ENCODE results near the gene CDCP2.
A peak's percentile ranks its signal among the peaks of the same experiment; 100 is the strongest.

CDCP2 gene

GRCh38 chr1:54136963-54137533 lies 15.8 kb downstream of the CDCP2 start:
- Histone ChIP-seq H3K27ac (peak overlapping the region; percentile 76; the same call in 1 of the 2 replicates), H3K4me3 (peak overlapping the region; percentile 52; the same call in 1 of the 2 replicates), H3K36me3 (ENCODE audit: insufficient read depth, low read length) (no peaks in the 10 kb centered on the region), H3K9ac (ENCODE audit: insufficient read length) (no peak overlapping the region), H3K9me3 (ENCODE audit: low read depth, low read length) (no peaks in the 10 kb centered on the region)
- TF ChIP-seq EZH2 (IDR thresholded peaks at IDR 0.05) (no peak), POLR2AphosphoS5 (IDR thresholded peaks at IDR 0.05; ENCODE audit: borderline replicate concordance, low read depth, low read length) (no peak), FOXP2 (optimal IDR thresholded peaks at IDR 0.05; ENCODE audit: control extremely low read depth, extremely low read length, insufficient read depth) (no peak)
- no peak for DNase-seq (ENCODE audit: low read depth, low spot score)

DNA sequence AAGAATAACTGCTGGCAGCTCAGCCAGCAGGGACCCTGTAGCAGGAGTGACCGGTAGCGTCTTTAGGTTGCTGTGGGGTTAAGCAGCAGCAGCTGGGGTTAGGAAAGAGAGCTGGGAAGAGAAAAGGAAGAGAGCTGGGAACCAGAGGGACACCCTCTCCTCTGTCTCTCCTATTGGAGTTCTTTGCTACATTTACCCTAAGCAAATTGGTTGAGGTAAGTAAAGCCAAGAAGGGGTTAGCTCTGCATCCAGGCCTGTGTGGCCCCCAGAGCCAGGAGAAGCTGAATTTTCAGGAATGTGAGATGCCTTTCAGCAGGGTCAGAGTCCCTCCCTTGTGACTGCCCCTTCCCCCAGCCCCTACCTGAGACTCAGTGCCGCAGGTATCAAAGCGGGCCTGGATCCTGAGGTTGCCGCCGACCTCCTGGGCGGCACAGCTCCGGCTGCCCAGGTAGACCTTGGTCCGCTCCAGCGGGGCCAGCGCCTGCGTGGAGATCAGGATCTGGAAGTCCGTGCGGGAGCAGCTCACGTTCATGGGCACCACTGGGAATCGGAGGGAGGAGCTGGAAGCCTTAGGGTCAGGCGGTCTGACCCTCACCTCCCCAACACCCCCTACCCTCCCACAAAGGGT lies 16.4 kb downstream of the CDCP2 start:
- TF ChIP-seq EZH2 (IDR thresholded peaks at IDR 0.05) = no peak
- H3K4me3 ChIP-seq = no peak overlapping the region
- no peaks in the 10 kb centered on the region for H3K9me3 ChIP-seq (ENCODE audit: low read depth, low read length)
- H3K36me3 ChIP-seq (ENCODE audit: insufficient read depth, low read length) = no peaks in the 10 kb centered on the region
- no peak for DNase-seq (ENCODE audit: low read depth, low spot score)
- no peak overlapping the region for H3K9ac ChIP-seq (ENCODE audit: insufficient read length)
- 0 out of 2 replicates have a peak overlapping the region, but pooled peaks have one; percentile 5 for H3K27ac ChIP-seq

- peak overlapping the region; percentile 48 for H3K9ac ChIP-seq (ENCODE audit: insufficient read length)
- no peaks in the 10 kb centered on the region for H3K36me3 ChIP-seq (ENCODE audit: insufficient read depth, low read length)
- H3K9me3 ChIP-seq (ENCODE audit: low read depth, low read length) = no peaks in the 10 kb centered on the region
- DNase-seq (ENCODE audit: low read depth, low spot score) = no peak
- H3K4me3 ChIP-seq = no peak overlapping the region
- no peak for TF ChIP-seq EZH2 (IDR thresholded peaks at IDR 0.05)
- TF ChIP-seq POLR2AphosphoS5 (IDR thresholded peaks at IDR 0.05; ENCODE audit: borderline replicate concordance, low read depth, low read length) = no peak
- TF ChIP-seq FOXP2 (optimal IDR thresholded peaks at IDR 0.05; ENCODE audit: control extremely low read depth, extremely low read length, insufficient read depth) = no peak
- H3K27ac ChIP-seq = 0 out of 2 replicates have a peak overlapping the region, but pooled peaks have one; percentile 5
Observed at GRCh38 chr1:54135436-54136120, 17.2 kb downstream of the CDCP2 start.

- H3K9ac ChIP-seq (ENCODE audit: insufficient read length) = no peak overlapping the region
- no peak for TF ChIP-seq POLR2AphosphoS5 (IDR thresholded peaks at IDR 0.05; ENCODE audit: borderline replicate concordance, low read depth, low read length)
- TF ChIP-seq EZH2 (IDR thresholded peaks at IDR 0.05) = no peak
- TF ChIP-seq FOXP2 (optimal IDR thresholded peaks at IDR 0.05; ENCODE audit: control extremely low read depth, extremely low read length, insufficient read depth) = no peak
- no peaks in the 10 kb centered on the region for H3K36me3 ChIP-seq (ENCODE audit: insufficient read depth, low read length)
- H3K4me3 ChIP-seq = no peak overlapping the region
- no peaks in the 10 kb centered on the region for H3K9me3 ChIP-seq (ENCODE audit: low read depth, low read length)
- H3K27ac ChIP-seq = no peak overlapping the region
- no peak for DNase-seq (ENCODE audit: low read depth, low spot score)
Observed at GRCh38 chr1:54134295-54134694, 18.5 kb downstream of the CDCP2 start.

DNA sequence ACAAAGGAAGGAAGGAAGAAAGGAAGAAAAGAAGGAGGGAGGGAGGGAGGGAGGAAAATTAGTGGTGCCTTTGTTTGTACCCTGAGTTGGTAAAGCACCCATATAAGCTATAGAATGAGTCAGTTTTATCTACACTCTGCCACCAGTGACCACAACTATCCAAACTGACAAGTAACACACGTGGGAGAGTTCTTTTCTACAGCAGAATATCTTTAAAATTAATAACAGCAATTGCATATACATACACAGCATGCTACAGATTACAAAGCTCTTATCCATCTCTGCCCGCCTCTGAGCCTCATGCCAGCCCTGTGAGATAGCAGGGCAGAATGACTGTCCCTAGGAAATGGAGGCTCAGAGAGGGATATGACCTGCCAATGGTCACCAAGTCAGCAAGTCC lies 20.3 kb downstream of the CDCP2 start:
- H3K9me3 ChIP-seq (ENCODE audit: low read depth, low read length) = no peaks in the 10 kb centered on the region
- no peaks in the 10 kb centered on the region for H3K36me3 ChIP-seq (ENCODE audit: insufficient read depth, low read length)
- no peak for DNase-seq (ENCODE audit: low read depth, low spot score)
- no peak overlapping the region for H3K9ac ChIP-seq (ENCODE audit: insufficient read length)
- no peak for TF ChIP-seq EZH2 (IDR thresholded peaks at IDR 0.05)
- no peak for TF ChIP-seq POLR2AphosphoS5 (IDR thresholded peaks at IDR 0.05; ENCODE audit: borderline replicate concordance, low read depth, low read length)
- no peak for TF ChIP-seq FOXP2 (optimal IDR thresholded peaks at IDR 0.05; ENCODE audit: control extremely low read depth, extremely low read length, insufficient read depth)
- H3K4me3 ChIP-seq = no peak overlapping the region
- H3K27ac ChIP-seq = no peak overlapping the region

DNA sequence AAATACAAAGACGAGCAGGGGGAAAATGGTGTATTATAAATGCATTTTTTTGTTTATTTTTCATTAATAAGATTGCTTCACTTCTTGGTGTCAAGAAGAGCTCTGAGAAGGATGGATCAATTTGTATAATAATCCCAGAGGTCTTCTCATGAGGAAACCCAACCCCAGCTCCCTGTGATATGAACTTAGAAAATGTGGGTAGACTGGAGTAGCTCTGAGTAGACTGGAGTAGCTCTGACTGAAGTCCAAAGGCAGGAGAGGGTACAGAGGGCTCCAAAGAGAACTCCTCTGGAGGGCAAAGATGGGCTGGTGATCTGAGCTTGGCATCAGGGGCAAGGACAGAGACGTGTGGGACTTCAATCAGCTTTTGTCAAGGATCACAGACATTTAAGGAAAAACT lies 21.4 kb downstream of the CDCP2 start:
- TF ChIP-seq EZH2 (IDR thresholded peaks at IDR 0.05) = no peak
- no peak for TF ChIP-seq FOXP2 (optimal IDR thresholded peaks at IDR 0.05; ENCODE audit: control extremely low read depth, extremely low read length, insufficient read depth)
- no peak for TF ChIP-seq POLR2AphosphoS5 (IDR thresholded peaks at IDR 0.05; ENCODE audit: borderline replicate concordance, low read depth, low read length)
- no peak for DNase-seq (ENCODE audit: low read depth, low spot score)
- no peak overlapping the region for H3K27ac ChIP-seq

DNA sequence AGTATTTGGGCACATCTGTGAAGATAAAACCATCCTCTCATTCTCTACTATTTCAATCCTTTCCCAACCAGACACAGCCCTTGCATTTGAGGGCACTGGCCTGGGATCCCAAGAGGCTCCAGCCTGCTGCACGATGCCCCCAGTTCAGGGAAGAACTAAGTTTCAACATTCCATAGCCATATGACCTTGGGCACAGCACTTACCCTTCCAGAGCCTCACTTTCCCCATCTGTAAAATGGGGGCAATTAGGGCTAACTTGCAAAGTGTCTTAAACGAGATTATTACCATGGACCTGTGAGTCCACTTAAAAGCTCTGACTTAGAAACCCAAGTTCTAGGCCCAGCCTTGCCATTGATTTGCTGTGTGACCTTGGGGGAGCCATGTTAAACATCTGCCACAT lies 22.9 kb downstream of the CDCP2 start:
- Histone ChIP-seq H3K9ac (ENCODE audit: insufficient read length) (no peak overlapping the region), H3K36me3 (ENCODE audit: insufficient read depth, low read length) (no peaks in the 10 kb centered on the region), H3K9me3 (ENCODE audit: low read depth, low read length) (no peaks in the 10 kb centered on the region), H3K4me3 (no peak overlapping the region), H3K27ac (no peak overlapping the region)
- TF ChIP-seq POLR2AphosphoS5 (IDR thresholded peaks at IDR 0.05; ENCODE audit: borderline replicate concordance, low read depth, low read length) (no peak), EZH2 (IDR thresholded peaks at IDR 0.05) (no peak), FOXP2 (optimal IDR thresholded peaks at IDR 0.05; ENCODE audit: control extremely low read depth, extremely low read length, insufficient read depth) (no peak)
- no peak for DNase-seq (ENCODE audit: low read depth, low spot score)

More for the DNA sequence above, 21.4 kb downstream of the CDCP2 start:
- Histone ChIP-seq H3K4me3 (no peak overlapping the region), H3K9me3 (ENCODE audit: low read depth, low read length) (no peaks in the 10 kb centered on the region), H3K9ac (ENCODE audit: insufficient read length) (no peak overlapping the region), H3K36me3 (ENCODE audit: insufficient read depth, low read length) (no peaks in the 10 kb centered on the region)

- H3K36me3 ChIP-seq (ENCODE audit: insufficient read depth, low read length) = no peaks in the 10 kb centered on the region
- TF ChIP-seq EZH2 (IDR thresholded peaks at IDR 0.05) = no peak
- TF ChIP-seq FOXP2 (optimal IDR thresholded peaks at IDR 0.05; ENCODE audit: control extremely low read depth, extremely low read length, insufficient read depth) = no peak
- no peak for TF ChIP-seq POLR2AphosphoS5 (IDR thresholded peaks at IDR 0.05; ENCODE audit: borderline replicate concordance, low read depth, low read length)
- no peaks in the 10 kb centered on the region for H3K9me3 ChIP-seq (ENCODE audit: low read depth, low read length)
- H3K4me3 ChIP-seq = no peak overlapping the region
- no peak for DNase-seq (ENCODE audit: low read depth, low spot score)
- no peak overlapping the region for H3K9ac ChIP-seq (ENCODE audit: insufficient read length)
- no peak overlapping the region for H3K27ac ChIP-seq
Observed at GRCh38 chr1:54127594-54128300, 25.1 kb downstream of the CDCP2 start.
